Left colon (tissue), 2 donors: ENCODE results near the gene THAP11. TPM values are rescaled to one million over a fixed set of nuclear protein-coding genes. Genes with fewer than 3 reads are reported as not detected.

Experiments used
- ATAC-seq: fragments of 200-7000 bp; cut with Tn5 transposase; one replicate; pipeline ENCODE4 v1.9.1; 2020; ENCODE audit warnings: mild to moderate bottlenecking, moderate library complexity
- DNase-seq, 2 donors: peaks; one replicate each; pipeline ENCODE4 v3.0.0-alpha.2; 2020
- intact Hi-C, 2 donors: fragments of 100-400 bp; cut with DNase I in 1 of 2; cut with micrococcal nuclease in 1 of 2; formaldehyde crosslinking; loops; one replicate each; pipeline versions ENCODE4 v1.11.2 to v1.14.0; 2022; cut with DNase I, micrococcal nuclease
- long read RNA-seq: library from polyadenylated mRNA; unstranded; transcript quantifications from one replicate; pipeline ENCODE4 v2.0.0, GENCODE V29; 2021
- total RNA-seq, 2 donors: library from RNA; stranded (reverse); fragmentation: NEBNext Ultra II Directional; extraction: Animal tissue kit (Norgen Biotek cat#: 25700); gene quantifications; one replicate each; pipeline ENCODE4 v1.2.1, GENCODE V29; 2021
- donor health status: DM: no; HTN: no; CAD: no.
- donor health status: DM: yes; HTN: yes; CAD: no.

The THAP11 gene
- total RNA-seq = 10 to 100 TPM; 19.3 to 23.8 TPM
- long read RNA-seq, transcript THAP11-201 (1 exons, 2,114 nt) = major isoform, 128 of 128 reads
- long read RNA-seq, partial matches to known transcripts = 0 of 128 reads
- long read RNA-seq, other reads (novel, unspliced or antisense) = 0 of 128 reads

GRCh38 chr16:67841816-67842508 lies at the start of gene THAP11:
Gene THAP11 (plus strand): TSS chr16:67842320. CDS start chr16:67842555, 235 bp downstream.
- DNase-seq = peak; percentile 90 to 96
- intact Hi-C loops = no loop called here
- peak; percentile 70 for ATAC-seq

DNA sequence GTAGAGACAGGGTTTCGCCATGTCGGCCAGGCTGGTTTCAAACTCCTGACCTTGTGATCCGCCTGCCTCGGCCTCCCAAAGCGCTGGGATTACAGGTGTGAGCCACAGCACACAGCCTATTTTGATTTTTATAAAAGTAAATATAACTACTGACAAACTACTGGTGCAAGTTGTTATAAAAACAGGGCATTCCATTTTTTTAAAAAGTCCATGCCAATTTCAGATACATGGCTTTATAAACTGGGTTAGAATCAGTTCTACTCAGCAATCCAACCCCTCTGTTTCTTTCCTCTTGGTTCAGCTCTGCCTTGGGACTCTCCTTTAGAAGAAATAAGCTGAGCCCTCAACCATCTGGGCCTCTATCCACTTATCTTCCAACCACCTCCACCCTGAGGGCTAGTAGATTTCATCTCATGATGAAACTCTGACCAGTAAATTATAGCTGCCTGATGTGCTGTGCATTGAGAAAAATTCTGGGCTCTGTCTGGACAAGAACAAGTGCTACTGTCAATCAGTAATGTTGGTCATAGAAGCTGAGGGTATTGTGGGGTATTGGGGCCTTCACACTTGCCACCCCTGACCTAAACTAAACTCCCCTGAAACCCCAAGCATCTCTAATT lies 45.9 kb upstream of the THAP11 start:
- intact Hi-C loops = no loop called here
- ATAC-seq = no peak
- DNase-seq = no peak

GRCh38 chr16:67800338-67800926 lies 41.7 kb upstream of the THAP11 start:
- ATAC-seq (no peak), DNase-seq (no peak)
- intact Hi-C loops = loop anchor here in 1 of 2 donors (10.0 kb wide), 1 partner anchor 126 kb away; no protein-coding TSS in a partner anchor

- ATAC-seq (no peak), DNase-seq (no peak)
- intact Hi-C loops = loop anchor here in 1 of 2 donors (10.0 kb wide), 1 partner anchor 126 kb away; no protein-coding TSS in a partner anchor
These were observed 40.9 kb upstream of the THAP11 start for GRCh38 chr16:67801241-67801640.

DNA sequence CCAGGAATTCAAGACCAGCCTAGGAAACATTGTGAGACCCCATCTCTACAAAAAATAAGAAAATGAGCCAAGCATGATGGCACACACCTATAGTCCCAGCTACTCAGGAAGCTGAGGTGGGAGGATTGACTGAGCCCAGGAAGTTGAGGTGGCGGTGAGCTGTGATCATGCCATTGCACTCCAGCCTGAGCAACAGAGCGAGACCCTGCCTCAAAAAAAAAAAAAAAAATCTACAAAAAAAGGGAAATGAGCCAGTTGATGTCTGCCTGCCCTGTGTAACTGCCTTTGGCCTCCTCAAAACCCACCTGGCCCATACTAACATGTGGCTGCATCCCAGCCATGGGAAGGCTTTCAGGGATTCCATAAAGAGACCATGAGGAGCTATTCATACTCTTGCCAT lies 40.2 kb upstream of the THAP11 start:
- ATAC-seq (no peak), DNase-seq (no peak)
- intact Hi-C loops = loop anchor here in 1 of 2 donors (10.0 kb wide), 1 partner anchor 127 kb away; no protein-coding TSS in a partner anchor

DNA sequence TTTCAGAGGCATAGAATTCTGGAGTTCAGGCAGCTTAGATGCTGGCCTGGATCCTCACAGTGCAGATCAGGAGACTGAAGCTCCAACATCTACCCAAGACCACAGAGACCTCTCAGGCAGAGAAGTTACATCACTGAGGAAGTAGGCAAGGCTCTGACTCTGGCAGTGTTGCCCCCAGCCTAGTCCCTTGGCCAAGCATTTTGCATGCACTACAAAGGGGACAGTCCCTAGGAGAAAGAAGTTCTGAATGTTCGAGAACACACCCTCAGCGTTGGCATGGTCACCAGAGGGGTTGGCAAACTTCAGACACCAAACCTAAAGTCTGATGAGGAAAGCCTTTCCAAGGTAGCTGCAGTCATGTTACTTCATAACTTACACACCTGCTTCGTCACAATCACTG lies 38.2 kb upstream of the THAP11 start:
- intact Hi-C loops = loop anchor here in 1 of 2 donors (10.0 kb wide), 1 partner anchor 129 kb away; no protein-coding TSS in a partner anchor
- no peak for ATAC-seq
- DNase-seq = no peak

DNA sequence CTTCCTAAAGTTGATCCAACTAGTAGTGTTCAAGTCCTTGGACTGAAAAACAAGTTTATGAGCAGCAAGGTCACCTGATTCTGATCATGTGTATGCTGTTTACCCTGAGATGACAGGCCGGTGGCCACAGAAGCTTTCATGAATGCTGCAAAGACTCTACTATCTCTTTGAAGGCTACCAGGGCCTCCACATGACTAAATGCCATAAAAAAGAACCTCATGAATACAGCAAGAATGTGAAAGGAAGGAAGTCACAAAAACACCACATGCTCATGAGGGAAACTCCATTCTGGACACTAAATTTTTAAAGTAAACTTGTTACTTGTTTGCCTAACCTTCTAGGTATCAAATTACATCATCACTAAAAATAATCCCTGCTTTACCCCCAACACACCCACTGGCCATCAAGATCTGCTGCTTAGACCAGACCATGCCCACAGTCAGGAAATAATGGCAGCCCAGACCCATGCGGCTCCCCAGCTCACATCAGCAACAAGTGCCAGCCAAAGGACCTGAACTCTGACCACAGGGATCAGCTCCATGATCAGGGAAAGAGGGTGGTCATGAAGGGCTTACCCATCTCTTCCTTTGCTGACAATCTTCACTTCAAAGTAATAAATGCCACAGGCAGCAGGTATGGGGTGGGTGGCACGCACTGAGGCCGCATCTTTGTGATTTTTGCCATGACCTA lies 37.1 kb upstream of the THAP11 start:
- ATAC-seq = no peak
- intact Hi-C loops = loop anchor here in 1 of 2 donors (10.0 kb wide), 1 partner anchor 130 kb away; no protein-coding TSS in a partner anchor
- DNase-seq = no peak

- intact Hi-C loops = loop anchor here in 1 of 2 donors (10.0 kb wide), 1 partner anchor 131 kb away; no protein-coding TSS in a partner anchor
- ATAC-seq (peak; percentile 25), DNase-seq (peak; percentile 41)
These were observed 36.2 kb upstream of the THAP11 start for GRCh38 chr16:67805718-67806427.

GRCh38 chr16:67806428-67807147 lies 35.5 kb upstream of the THAP11 start, which contains the start of the genes RANBP10 and TSNAXIP1:
Gene RANBP10 (minus strand): TSS chr16:67806560. CDS start chr16:67806536, 24 bp downstream.
Gene TSNAXIP1 (plus strand): TSS chr16:67806889. CDS start chr16:67807150, 261 bp downstream.
- ATAC-seq (peak; percentile 93), DNase-seq (peak; percentile 95 to 98)
- intact Hi-C loops = loop anchor here in 1 of 2 donors (10.0 kb wide), 1 partner anchor 132 kb away; no protein-coding TSS in a partner anchor

- DNase-seq = no peak
- no peak for ATAC-seq
- intact Hi-C loops = loop anchor here in 1 of 2 donors (10.0 kb wide), 1 partner anchor 132 kb away; no protein-coding TSS in a partner anchor
These were observed 34.9 kb upstream of the THAP11 start for GRCh38 chr16:67807148-67807682.

DNA sequence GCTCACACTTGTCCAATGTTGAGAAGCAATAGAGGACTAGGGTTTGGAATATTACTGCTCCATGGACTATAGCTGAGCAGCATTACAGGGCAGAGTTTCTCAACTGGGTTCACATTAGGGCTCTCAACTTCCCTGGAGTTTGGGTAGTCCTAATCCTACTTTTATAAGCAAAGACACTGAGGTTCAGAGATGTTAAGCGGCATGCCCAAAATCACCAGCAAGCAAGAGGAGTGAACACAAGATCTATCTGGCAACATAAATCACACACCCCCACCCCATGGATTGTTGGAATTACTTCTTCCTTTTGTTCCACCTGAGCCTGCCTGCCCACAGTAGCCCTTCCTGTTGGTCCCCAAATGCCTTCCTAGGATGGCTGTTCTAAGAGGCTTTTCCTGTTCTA lies 30.2 kb upstream of the THAP11 start:
- intact Hi-C loops = loop anchor here in 1 of 2 donors (10.0 kb wide), 1 partner anchor 113 kb away; no protein-coding TSS in a partner anchor
- DNase-seq = no peak
- ATAC-seq = no peak

DNA sequence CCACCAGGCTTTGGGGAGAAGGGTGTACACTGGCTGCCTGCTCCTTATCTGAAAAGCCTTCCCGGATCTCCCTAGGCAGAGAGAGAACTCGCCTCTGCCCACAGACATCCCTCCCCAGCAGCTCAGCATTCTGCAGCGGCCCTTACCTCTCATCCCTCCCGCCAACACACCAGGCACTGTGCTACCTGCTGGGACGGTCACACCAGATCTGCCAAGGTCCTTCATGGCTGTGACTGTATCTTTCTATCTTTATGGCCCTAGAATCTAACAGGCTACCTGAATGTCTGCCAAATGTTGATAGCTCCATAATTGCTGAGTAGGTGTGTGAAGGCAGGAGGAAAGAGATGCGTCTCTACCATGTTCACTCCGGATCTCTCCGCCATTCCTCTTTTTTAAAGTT lies 27.6 kb upstream of the THAP11 start:
- intact Hi-C loops = loop anchor here in 1 of 2 donors (10.0 kb wide), 1 partner anchor 110 kb away; no protein-coding TSS in a partner anchor
- ATAC-seq = peak; percentile 95
- peak; percentile 55 to 58 for DNase-seq

- DNase-seq = no peak
- intact Hi-C loops = no loop called here
- ATAC-seq = no peak
These were observed 21.4 kb upstream of the THAP11 start for GRCh38 chr16:67820608-67821259.

DNA sequence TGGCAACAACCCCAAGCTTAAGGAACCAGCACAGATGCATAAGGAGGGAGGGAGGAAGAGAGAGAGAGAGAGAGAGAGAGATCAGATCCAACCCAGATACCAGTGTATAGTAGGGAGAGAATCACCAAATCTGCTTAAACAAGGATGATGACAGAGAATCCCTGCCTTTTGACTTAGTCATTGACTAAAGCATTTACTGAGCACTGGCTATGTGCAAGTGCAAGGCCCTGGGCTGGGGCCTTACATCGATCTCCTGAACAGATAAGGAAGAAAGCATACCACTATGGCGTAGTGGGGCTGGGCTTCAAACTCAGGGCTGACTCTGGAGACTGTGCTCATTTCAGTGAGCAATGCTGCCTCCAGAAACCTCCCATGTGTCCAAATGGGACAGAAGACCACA lies 19.6 kb upstream of the THAP11 start:
- ATAC-seq (no peak), DNase-seq (no peak)
- intact Hi-C loops = no loop called here

DNA sequence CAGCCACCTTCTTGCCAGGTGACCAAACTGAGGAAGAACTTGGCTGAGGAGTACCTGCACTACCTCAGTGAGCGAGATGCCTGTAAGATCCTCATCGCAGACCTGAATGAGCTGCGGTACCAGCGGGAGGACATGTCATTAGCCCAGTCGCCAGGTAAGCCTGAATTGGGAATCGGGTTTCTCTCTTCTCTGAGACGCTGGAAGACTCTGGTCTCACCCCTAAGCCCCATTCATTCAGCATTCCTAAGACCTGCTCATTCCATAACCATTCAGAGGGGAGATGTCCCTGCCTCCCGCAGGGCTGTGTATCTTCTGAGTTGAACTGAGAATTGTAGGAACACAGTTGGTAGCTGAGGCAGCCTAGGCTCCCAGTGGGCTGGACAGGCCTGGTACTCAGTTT lies 17.0 kb upstream of the THAP11 start:
- DNase-seq (no peak), ATAC-seq (no peak)
- intact Hi-C loops = no loop called here

- DNase-seq = no peak
These were observed 16.2 kb upstream of the THAP11 start for GRCh38 chr16:67825906-67826305.

More at GRCh38 chr16:67825906-67826305, 16.2 kb upstream of the THAP11 start:
- ATAC-seq = no peak
- intact Hi-C loops = no loop called here
